Measurements from ENCODE around the gene PREB.

Gene PREB

DNA sequence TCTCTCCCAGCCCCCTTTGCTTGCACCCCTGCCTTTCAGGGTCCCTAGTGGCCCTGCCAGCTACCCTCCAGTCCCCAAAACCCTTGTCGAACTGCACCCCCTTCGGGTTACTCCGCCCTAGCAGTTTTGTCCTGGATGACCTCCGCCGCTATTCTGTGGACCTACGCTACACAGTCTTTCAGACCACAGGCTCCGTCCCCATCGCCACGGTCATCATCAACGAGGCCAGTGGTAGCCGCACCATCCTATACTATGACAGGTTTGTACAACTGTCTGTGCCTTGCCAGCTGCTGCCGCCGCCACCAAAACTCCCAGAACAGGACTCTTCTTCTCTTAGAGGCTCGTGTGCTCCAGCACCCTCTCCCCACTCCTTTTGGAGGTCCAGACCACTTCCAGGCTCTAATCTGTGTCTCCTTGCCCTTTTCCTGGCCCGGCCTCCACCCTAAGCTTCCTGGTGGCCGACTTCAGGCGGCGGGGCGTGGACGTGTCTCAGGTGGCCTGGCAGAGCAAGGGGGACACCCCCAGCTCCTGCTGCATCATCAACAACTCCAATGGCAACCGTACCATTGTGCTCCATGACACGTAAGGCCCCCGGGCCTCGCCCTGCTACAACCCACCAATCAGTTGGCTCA lies 40.0 kb downstream of the PREB start:
- DNase-seq = no peak

GRCh38 chr2:27093430-27094352 lies 40.7 kb downstream of the PREB start:
- DNase-seq = no peak

DNA sequence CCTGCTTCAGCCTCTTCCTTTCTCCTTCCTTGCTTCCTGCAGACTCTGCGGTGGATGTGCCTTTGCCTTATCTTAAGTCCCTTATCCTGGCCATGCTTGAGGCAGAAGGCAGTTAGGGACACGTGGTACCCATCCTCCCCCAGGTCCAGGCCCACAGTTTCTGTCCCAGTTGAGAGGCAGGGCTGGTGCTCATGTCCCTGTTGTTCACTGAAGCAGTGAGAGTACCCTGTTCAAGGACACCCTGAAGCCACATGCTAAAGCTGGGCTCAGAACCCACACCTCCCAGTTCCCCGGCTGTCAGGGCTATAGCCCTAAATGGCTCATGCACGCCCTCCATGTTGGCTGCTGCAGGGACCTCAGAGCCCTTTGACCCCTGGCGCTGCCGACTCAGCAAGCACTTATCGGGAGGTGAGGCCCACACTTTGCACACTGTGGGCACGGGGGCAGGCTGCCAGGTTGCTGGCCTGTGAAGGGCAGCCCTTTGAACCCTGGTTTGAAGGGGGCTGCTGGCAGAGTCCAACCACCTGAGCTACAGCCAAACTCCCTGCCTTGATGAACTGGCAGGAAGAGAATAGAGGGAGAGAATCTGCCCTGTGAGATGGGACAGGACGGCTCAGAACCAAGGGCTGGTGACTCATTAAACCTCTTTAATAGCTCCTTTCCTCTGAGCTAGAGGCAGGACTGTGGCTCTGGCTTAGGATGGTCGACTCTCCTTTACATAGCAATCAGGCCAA lies 41.6 kb downstream of the PREB start:
- DNase-seq = no peak

GRCh38 chr2:27091746-27092695 lies 42.4 kb downstream of the PREB start:
- no peak for DNase-seq

- no peak for DNase-seq
These were observed 45.1 kb downstream of the PREB start for GRCh38 chr2:27089111-27089954.

DNA sequence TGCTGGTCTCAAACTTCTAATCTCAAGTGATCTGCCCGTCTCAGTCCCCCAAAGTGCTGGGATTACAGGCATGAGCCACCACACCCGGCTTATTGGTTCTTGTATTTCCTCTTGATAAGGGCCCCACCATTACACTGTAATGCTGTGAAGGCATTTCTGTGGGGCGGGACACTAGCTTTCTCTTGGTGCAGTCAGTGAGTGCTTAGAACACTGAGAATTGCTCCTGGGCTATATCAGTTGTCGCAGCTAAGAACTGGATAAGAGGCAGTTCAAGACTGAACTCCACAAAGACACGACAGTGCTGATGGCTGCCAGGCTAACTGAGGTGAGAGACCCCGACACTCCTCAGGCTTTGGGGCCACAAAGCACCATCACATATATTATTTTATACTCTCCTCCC lies 45.8 kb downstream of the PREB start:
- no peak for DNase-seq

DNA sequence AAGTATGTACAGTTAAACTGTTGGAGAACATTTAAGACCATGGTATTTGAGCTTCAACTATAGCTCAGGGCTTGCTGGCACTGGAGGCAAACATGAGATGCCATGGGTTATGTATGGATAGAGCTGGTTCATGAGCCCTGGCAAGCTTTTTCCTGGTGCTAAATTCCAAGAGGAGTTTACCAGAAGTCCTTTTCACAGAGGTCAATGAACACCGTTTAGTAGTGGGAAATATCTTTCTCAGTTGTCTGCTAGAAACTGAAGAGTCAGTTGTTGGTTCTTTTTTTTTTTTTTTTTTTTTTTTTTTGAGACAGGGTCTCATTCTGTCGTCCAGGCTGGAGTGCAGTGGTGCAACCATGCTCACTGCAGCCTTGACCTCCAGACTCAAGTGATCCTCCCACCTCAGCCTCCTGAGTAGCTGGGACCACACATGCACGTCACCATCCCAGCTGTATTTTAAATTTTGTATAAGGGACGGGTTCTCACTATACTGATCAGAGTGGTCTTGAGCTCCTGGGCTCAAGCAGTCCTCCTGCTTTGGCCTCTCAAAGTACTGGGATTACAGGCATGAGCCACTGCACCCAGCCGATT lies 46.5 kb downstream of the PREB start:
- no peak for DNase-seq

DNA sequence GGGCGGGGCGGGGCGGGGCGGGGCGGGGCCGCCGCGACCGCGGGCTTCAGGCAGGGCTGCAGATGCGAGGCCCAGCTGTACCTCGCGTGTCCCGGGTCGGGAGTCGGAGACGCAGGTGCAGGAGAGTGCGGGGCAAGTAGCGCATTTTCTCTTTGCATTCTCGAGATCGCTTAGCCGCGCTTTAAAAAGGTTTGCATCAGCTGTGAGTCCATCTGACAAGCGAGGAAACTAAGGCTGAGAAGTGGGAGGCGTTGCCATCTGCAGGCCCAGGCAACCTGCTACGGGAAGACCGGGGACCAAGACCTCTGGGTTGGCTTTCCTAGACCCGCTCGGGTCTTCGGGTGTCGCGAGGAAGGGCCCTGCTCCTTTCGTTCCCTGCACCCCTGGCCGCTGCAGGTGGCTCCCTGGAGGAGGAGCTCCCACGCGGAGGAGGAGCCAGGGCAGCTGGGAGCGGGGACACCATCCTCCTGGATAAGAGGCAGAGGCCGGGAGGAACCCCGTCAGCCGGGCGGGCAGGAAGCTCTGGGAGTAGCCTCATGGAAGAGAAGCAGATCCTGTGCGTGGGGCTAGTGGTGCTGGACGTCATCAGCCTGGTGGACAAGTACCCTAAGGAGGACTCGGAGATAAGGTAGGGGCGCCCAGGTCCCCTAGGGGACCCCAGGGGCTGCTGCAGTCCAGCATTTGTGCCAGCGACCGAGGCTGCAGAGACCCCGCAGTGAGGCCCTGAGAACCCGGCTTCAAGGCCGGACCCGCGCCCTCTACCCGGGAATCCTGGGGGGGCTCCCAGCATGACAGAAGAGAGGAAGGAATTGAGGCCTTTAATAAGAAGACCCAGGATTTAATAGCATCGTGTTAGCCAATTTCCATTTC lies 47.5 kb downstream of the PREB start, which contains the start of gene KHK:
Gene KHK (plus strand): TSS at position 49 of the 870 bp plus-strand sequence. CDS start 488 bp downstream, at position 537.
- DNase-seq = no peak

- peak; percentile 95 to 98 (median 96) for DNase-seq
These were observed 48.2 kb downstream of the PREB start for GRCh38 chr2:27086090-27086723.

GRCh38 chr2:27085673-27086089 lies 48.8 kb downstream of the PREB start:
- DNase-seq = peak in 2 of 5 donors; percentile 14 to 49

GRCh38 chr2:27085062-27085672 lies 49.3 kb downstream of the PREB start:
- no peak for DNase-seq

DNA sequence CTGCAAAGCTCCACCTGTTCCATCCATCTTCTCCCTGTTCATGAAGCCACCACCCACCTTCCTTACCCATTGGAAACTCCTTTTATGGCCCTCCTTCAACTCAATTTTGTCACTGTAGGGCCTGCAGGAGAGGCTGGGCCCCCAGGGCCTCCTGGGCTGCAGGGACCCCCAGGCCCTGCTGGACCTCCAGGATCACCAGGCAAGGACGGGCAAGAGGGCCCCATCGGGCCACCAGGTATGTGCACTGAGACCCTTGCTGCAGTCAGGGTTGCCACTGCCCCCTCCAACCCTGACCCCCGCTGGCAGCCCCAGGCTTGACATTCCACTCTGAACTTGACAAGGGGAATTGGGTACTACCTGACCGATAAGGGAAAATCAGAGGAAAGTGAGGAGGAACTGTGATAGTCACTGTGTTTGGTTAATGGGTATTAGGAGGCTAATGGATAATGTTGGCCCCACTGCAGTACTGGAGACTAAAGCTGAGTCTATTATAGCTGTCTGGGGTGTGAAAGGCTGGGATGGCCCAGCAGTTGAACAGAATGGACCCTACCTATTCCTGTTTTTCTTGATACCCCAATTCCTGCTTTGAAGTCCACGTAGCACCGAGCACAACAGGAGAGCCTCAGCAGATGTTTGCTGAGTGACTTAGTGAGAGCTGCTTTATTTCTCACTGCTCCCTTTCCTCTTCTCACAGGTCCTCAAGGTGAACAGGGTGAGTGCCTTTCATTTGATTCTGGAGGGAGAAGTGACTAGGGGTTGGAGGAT lies 50.0 kb downstream of the PREB start:
- DNase-seq = no peak

DNA sequence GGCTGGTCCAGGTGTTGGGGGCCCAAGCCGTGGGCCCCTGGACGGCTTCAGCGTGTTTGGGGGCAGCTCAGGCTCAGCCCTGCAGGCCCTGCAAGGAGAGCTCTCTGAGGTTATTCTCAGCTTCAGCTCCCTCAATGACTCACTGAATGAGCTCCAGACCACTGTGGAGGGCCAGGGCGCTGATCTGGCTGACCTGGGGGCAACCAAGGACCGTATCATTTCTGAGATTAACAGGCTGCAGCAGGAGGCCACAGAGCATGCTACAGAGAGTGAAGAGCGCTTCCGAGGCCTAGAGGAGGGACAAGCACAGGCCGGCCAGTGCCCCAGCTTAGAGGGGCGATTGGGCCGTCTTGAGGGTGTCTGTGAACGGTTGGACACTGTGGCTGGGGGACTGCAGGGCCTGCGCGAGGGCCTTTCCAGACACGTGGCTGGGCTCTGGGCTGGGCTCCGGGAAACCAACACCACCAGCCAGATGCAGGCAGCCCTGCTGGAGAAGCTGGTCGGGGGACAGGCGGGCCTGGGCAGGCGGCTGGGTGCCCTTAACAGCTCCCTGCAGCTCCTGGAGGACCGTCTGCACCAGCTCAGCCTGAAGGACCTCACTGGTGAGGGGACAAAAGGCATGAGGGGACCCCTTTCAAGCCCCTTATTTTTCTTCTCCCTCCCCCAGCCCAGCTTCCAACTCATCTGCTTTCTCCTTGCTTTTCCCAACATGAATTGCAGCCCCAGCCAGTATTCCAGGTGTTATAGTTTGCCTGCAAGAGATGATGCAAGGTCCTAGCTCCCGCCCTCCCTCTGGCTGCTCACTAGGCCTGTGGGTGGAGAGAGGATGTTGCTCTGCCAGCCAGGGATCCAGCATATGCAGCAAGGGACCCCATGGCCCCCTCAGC lies 50.8 kb downstream of the PREB start:
- no peak for DNase-seq

GRCh38 chr2:27082773-27083409 lies 51.5 kb downstream of the PREB start:
- DNase-seq = no peak

DNA sequence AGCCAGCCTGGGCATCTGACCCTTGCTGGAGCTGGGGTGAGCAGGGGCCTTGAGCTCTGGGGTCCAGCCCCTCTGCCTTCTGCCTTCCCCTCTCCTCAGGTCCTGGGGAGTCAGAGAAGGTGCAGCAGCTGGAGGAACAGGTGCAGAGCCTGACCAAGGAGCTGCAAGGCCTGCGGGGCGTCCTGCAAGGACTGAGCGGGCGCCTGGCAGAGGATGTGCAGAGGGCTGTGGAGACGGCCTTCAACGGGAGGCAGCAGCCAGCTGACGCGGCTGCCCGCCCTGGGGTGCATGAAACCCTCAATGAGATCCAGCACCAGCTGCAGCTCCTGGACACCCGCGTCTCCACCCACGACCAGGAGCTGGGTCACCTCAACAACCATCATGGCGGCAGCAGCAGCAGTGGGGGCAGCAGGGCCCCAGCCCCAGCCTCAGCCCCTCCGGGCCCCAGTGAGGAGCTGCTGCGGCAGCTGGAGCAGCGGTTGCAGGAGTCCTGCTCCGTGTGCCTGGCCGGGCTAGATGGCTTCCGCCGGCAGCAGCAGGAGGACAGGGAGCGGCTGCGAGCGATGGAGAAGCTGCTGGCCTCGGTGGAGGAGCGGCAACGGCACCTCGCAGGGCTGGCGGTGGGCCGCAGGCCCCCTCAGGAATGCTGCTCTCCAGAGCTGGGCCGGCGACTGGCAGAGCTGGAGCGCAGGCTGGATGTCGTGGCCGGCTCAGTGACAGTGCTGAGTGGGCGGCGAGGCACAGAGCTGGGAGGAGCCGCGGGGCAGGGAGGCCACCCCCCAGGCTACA lies 52.3 kb downstream of the PREB start:
- no peak for DNase-seq
